Measurements from ENCODE around the gene CAMSAP2.

GRCh38 chr1:200880212-200880611, 141.5 kb downstream of the CAMSAP2 start:
- TF ChIP-seq CTCF (IDR thresholded peaks at IDR 0.05; ENCODE audit: low read depth, low read length) = no peak
- no peak for TF ChIP-seq POLR2A (IDR thresholded peaks at IDR 0.05; ENCODE audit: extremely low read depth, insufficient read length)
- no peak for TF ChIP-seq MAX (IDR thresholded peaks at IDR 0.05; ENCODE audit: low read depth, low read length)
- no peak for TF ChIP-seq MYC (IDR thresholded peaks at IDR 0.05; ENCODE audit: low read depth, low read length)
